Subcutaneous adipose tissue (tissue), 4 donors: Measurements from ENCODE around the gene BCAT1. TPM values are rescaled to one million over a fixed set of nuclear protein-coding genes. Genes with fewer than 3 reads are reported as not detected.

Source experiments
- total RNA-seq, 4 donors: library from RNA; depleted of rRNA; stranded (reverse); fragments of >200 nt; gene quantifications; one replicate each; pipeline ENCODE4 v1.1.0, GENCODE V29; 2016
- TF ChIP-seq, protein P1 (sequence below): fragments of 450-650 bp; IDR thresholded peaks from one replicate; pipeline ENCODE4 v1.5.1; 2016; ENCODE audit warnings: low read depth, mild to moderate bottlenecking, control low read depth, antibody characterized with exemption, moderate library complexity

BCAT1 gene
- total RNA-seq, 4 donors from 2014 or later: 13.8 to 127 (median 37.3) TPM

DNA sequence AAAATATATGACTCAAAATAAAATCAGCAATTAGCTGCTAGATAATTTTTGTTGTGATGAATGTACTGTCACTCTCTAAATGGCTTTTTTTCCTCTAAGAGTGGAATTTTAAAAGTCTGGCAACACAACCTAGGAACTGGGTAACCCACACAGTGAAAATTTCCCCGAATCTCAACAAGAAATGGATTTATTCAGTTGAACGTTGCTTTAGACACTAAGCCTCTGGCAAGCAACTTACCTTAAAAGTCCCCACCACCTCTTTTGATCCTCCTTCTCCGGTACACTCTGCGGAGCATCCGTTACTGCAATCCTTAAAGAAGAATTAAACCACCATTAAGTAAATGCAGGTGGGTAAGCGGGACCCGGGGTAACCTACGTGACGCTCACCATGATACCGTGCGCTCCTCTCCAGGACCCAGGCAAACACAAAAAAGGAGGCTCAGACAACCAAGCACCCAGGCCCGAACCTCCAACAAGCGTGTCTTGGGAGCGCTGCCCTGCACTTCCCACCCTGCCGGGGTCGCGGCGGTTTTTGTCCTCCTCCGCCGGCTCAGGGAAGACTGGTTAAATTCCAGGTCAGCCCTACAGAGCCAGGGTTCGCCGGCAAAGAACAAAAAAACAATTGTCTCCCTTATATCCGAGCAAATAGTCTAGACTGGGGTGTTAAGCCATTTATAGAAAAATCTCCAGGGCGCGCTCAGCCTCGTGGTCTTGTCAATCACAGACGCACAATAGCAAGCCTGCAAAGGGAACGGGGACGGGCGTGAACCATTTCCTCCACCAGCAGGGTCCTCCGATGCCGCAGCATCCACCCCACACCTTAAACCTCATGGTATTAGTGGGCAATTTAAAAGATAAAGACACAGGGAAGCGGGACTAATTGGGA is 47.1 kb downstream of the BCAT1 start:
- TF ChIP-seq, protein P1, sequence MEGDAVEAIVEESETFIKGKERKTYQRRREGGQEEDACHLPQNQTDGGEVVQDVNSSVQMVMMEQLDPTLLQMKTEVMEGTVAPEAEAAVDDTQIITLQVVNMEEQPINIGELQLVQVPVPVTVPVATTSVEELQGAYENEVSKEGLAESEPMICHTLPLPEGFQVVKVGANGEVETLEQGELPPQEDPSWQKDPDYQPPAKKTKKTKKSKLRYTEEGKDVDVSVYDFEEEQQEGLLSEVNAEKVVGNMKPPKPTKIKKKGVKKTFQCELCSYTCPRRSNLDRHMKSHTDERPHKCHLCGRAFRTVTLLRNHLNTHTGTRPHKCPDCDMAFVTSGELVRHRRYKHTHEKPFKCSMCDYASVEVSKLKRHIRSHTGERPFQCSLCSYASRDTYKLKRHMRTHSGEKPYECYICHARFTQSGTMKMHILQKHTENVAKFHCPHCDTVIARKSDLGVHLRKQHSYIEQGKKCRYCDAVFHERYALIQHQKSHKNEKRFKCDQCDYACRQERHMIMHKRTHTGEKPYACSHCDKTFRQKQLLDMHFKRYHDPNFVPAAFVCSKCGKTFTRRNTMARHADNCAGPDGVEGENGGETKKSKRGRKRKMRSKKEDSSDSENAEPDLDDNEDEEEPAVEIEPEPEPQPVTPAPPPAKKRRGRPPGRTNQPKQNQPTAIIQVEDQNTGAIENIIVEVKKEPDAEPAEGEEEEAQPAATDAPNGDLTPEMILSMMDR: no peak

DNA sequence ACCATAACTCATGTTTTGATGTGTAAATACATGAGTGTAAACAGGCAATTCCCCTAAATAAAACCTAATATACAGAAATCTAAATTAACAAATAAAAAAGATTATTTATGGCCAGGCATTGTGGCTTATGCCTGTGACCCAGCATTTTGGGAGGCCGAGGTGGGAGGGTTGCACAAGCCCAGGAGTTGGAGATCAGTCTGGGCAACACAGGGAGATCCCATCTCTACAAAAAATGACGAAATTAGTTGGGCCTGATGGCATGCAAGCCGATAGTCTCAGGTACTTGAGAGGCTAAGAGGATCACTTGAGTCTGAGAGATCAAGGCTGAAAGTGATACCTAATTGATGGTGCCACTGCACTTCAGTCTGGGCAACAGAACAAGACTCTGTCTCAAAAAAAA is 48.7 kb downstream of the BCAT1 start:
- TF ChIP-seq, protein P1: no peak

GRCh38 chr12:24899503-24900075 is 49.3 kb downstream of the BCAT1 start:
- TF ChIP-seq, protein P1: no peak

DNA sequence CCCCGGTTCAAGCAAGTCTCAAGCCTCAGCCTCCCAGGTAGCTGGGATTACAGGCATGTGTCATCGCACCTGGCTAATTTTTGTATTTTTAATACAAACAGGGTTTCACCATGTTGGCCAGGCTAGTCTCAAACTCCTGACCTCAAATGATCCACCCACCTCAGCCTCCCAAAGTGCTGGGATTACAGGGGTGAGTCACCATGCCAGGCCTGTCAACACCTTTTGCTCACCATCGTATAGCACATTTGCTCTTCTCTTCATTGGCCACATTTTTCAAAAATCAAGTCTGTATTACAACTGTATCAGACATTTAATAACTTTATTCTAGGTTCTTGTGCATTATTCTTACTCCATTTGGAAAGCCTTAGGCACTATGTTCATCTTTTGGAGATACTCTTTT is 50.3 kb downstream of the BCAT1 start:
- TF ChIP-seq, protein P1: no peak

GRCh38 chr12:24898185-24898584 is 50.7 kb downstream of the BCAT1 start:
- TF ChIP-seq, protein P1: no peak

DNA sequence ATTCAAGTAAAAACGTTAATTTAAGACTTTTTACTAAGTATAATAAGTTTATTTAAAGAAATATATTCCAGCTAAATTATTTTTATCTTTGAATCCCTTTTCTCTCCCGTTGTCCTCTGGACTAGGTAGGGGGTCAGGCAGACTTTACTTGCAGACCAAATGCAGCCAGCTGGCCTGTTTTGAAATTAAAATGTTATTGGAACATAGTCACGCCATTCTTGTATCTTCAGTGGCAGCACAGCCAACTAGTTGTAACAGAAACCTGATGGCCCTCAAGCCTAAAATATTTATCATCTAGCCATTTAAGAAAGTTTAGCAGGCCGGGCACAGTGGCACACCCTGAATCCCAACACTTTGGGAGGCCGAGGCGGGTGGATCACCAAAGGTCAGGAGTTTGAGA is 52.7 kb downstream of the BCAT1 start:
- TF ChIP-seq, protein P1: no peak

- TF ChIP-seq, protein P1: no peak
Observed at GRCh38 chr12:24895612-24896011, 53.3 kb downstream of the BCAT1 start.
